Common myeloid progenitor, CD34-positive (primary cell): ENCODE measurements around the gene DYNC1LI1.

Experiments
- CTCF ChIA-PET: fragments of 350-600 bp; sonication (Branson Sonifier 250); formaldehyde crosslinking; loops from one replicate; lab custom pipeline; 2021; ENCODE audit warnings: antibody characterized with exemption; lab: Charles Lee
- POLR2A ChIA-PET: fragments of 350-600 bp; sonication (Branson Sonifier 250); formaldehyde crosslinking; loops from one replicate; lab custom pipeline; 2021; ENCODE audit warnings: antibody characterized with exemption; lab: Charles Lee
- DNase-seq, 3 donors: peaks; one replicate each; pipeline versions ENCODE4 v3.0.0 to v3.0.0-alpha.2; 2013
- H3K27ac ChIP-seq, 2 experiments: 1 replicate in 1 of 2; 2 replicates in 1 of 2; pipeline ENCODE4 v1.7.0; 2013; ENCODE audit warnings: inconsistent platforms in 2 of 2, low read length in 2 of 2, mild to moderate bottlenecking in 2 of 2, low read depth in 1 of 2, moderate library complexity in 1 of 2; ENCODE audit not compliant: severe bottlenecking in 2 of 2, insufficient read depth in 1 of 2, poor library complexity in 1 of 2
- H3K27me3 ChIP-seq, 5 experiments: replicated peaks in 2 of 5; 1 replicate in 3 of 5; 2 replicates in 2 of 5; pipeline versions ENCODE4 v1.6.1 to v1.7.0; 2013; ENCODE audit warnings: low read length in 4 of 5, mild to moderate bottlenecking in 2 of 5, moderate library complexity in 2 of 5, inconsistent platforms in 1 of 5; ENCODE audit not compliant: insufficient read depth in 5 of 5, control insufficient read depth in 4 of 5
- H3K36me3 ChIP-seq, 4 experiments: 1 replicate in 2 of 4; 2 replicates in 2 of 4; pipeline versions ENCODE4 v1.6.1 to v1.7.0; 2013; ENCODE audit warnings: low read length in 3 of 4, control low read depth in 1 of 4, mild to moderate bottlenecking in 1 of 4; ENCODE audit not compliant: control insufficient read depth in 4 of 4, insufficient read depth in 4 of 4
- H3K4me1 ChIP-seq, 4 experiments: 1 replicate in 3 of 4; 2 replicates in 1 of 4; pipeline versions ENCODE4 v1.6.1 to v1.7.1; 2013; ENCODE audit warnings: low read length in 3 of 4, mild to moderate bottlenecking in 3 of 4, control low read depth in 1 of 4, inconsistent platforms in 1 of 4, moderate library complexity in 1 of 4; ENCODE audit not compliant: control insufficient read depth in 4 of 4, insufficient read depth in 4 of 4; ENCODE audit errors: control extremely low read depth in 1 of 4
- H3K4me3 ChIP-seq, 7 experiments: 1 replicate in 4 of 7; 2 replicates in 3 of 7; pipeline versions ENCODE4 v1.5.1 to v1.7.0; 2013; ENCODE audit warnings: mild to moderate bottlenecking in 7 of 7, low read length in 6 of 7, moderate library complexity in 6 of 7, inconsistent platforms in 2 of 7, low read depth in 2 of 7, control low read depth in 1 of 7; ENCODE audit not compliant: insufficient read depth in 4 of 7, control insufficient read depth in 1 of 7; ENCODE audit errors: extremely low read depth in 1 of 7
- H3K9me3 ChIP-seq, 5 experiments: 1 replicate in 4 of 5; 2 replicates in 1 of 5; pipeline versions ENCODE4 v1.6.1 to v1.7.1; 2013; ENCODE audit warnings: low read length in 4 of 5, mild to moderate bottlenecking in 2 of 5, inconsistent platforms in 1 of 5, low read depth in 1 of 5, moderate library complexity in 1 of 5; ENCODE audit not compliant: control insufficient read depth in 4 of 5, insufficient read depth in 2 of 5; ENCODE audit errors: control extremely low read depth in 1 of 5
- WGBS: methylation state at CpG from one replicate; pipeline ENCODE4 v1.1.5; 2013; ENCODE audit not compliant: insufficient coverage; 5-methylcytosine and 5-hydroxymethylcytosine counted together

Gene DYNC1LI1

GRCh38 chr3:32596282-32596908 is 25.7 kb upstream of the DYNC1LI1 start:
- H3K36me3 ChIP-seq: no peaks in the 10 kb centered on the region

GRCh38 chr3:32595323-32595722 is 24.7 kb upstream of the DYNC1LI1 start:
- no peaks in the 10 kb centered on the region for H3K9me3 ChIP-seq
- ChIA-PET POLR2A (no interaction called here), CTCF (no interaction called here)
- no peak overlapping the region for H3K27ac ChIP-seq
- WGBS: 100% methylated on average over 2 of the region's 2 CpGs
- H3K4me3 ChIP-seq: no peak overlapping the region
- H3K27me3 ChIP-seq: no peaks in the 10 kb centered on the region
- H3K4me1 ChIP-seq: peaks cover 0 to 2% (median 0%) of the 10 kb centered on the region in 4 experiments
- no peak for DNase-seq
- no peaks in the 10 kb centered on the region for H3K36me3 ChIP-seq

More at GRCh38 chr3:32596282-32596908, 25.7 kb upstream of the DYNC1LI1 start:
- Histone ChIP-seq H3K9me3 (no peaks in the 10 kb centered on the region), H3K4me1 (peaks cover 0 to 2% (median 0%) of the 10 kb centered on the region in 4 experiments), H3K27ac (no peak overlapping the region), H3K4me3 (no peak overlapping the region), H3K27me3 (no peaks in the 10 kb centered on the region)
- ChIA-PET CTCF (interaction anchor here (0.7 to 1.3 kb wide), 2 partner anchors 29 to 299 kb away, joined by 3 to 4 read pairs; no protein-coding TSS in a partner anchor), POLR2A (no interaction called here)
- 100% methylated on average over 3 of the region's 4 CpGs for WGBS
- DNase-seq: peak in 1 of 3 donors; percentile 41

GRCh38 chr3:32593903-32594525 is 23.4 kb upstream of the DYNC1LI1 start:
- Histone ChIP-seq H3K4me1 (peaks cover 0 to 2% (median 0%) of the 10 kb centered on the region in 4 experiments), H3K4me3 (no peak overlapping the region), H3K36me3 (no peaks in the 10 kb centered on the region), H3K27ac (no peak overlapping the region), H3K27me3 (no peaks in the 10 kb centered on the region), H3K9me3 (no peaks in the 10 kb centered on the region)
- 100% methylated on average over 1 of the region's 4 CpGs for WGBS
- POLR2A ChIA-PET: no interaction called here
- DNase-seq: no peak
- CTCF ChIA-PET: interaction anchor here (0.6 to 1.1 kb wide), 2 partner anchors 84 to 85 kb away, joined by 3 read pairs; no protein-coding TSS in a partner anchor

GRCh38 chr3:32592696-32593353 is 22.2 kb upstream of the DYNC1LI1 start:
- Histone ChIP-seq H3K36me3 (no peaks in the 10 kb centered on the region), H3K27ac (no peak overlapping the region), H3K4me3 (no peak overlapping the region), H3K27me3 (no peaks in the 10 kb centered on the region), H3K9me3 (no peaks in the 10 kb centered on the region), H3K4me1 (peaks cover 0 to under 1% (median 0%) of the 10 kb centered on the region in 4 experiments)
- POLR2A ChIA-PET: no interaction called here
- WGBS: 94% methylated on average over 26 of the region's 28 CpGs
- DNase-seq: no peak
- CTCF ChIA-PET: no interaction called here

GRCh38 chr3:32592011-32592410 is 21.4 kb upstream of the DYNC1LI1 start:
- Histone ChIP-seq H3K36me3 (no peaks in the 10 kb centered on the region), H3K9me3 (no peaks in the 10 kb centered on the region), H3K27ac (no peak overlapping the region), H3K4me1 (no peaks in the 10 kb centered on the region), H3K4me3 (no peak overlapping the region), H3K27me3 (no peaks in the 10 kb centered on the region)
- WGBS: 100% methylated on average over 1 of the region's 2 CpGs
- no peak for DNase-seq
- CTCF ChIA-PET: interaction anchor here (0.7 kb wide), 1 partner anchor 71 kb away, joined by 3 read pairs; no protein-coding TSS in a partner anchor
- POLR2A ChIA-PET: no interaction called here

GRCh38 chr3:32591186-32591585 is 20.5 kb upstream of the DYNC1LI1 start:
- no peak overlapping the region for H3K4me3 ChIP-seq
- POLR2A ChIA-PET: no interaction called here
- H3K36me3 ChIP-seq: no peaks in the 10 kb centered on the region
- H3K4me1 ChIP-seq: no peaks in the 10 kb centered on the region
- CTCF ChIA-PET: interaction anchor here (0.7 kb wide), 1 partner anchor 71 kb away, joined by 3 read pairs; no protein-coding TSS in a partner anchor
- 96% methylated on average over 4 of the region's 4 CpGs for WGBS
- H3K27me3 ChIP-seq: no peaks in the 10 kb centered on the region
- no peak for DNase-seq
- no peaks in the 10 kb centered on the region for H3K9me3 ChIP-seq
- no peak overlapping the region for H3K27ac ChIP-seq

GRCh38 chr3:32586356-32586755 is 15.7 kb upstream of the DYNC1LI1 start:
- 100% methylated on average over 3 of the region's 3 CpGs for WGBS
- H3K9me3 ChIP-seq: no peaks in the 10 kb centered on the region
- no peaks in the 10 kb centered on the region for H3K4me1 ChIP-seq
- H3K27me3 ChIP-seq: no peaks in the 10 kb centered on the region
- H3K36me3 ChIP-seq: no peaks in the 10 kb centered on the region
- no peak overlapping the region for H3K27ac ChIP-seq
- CTCF ChIA-PET: interaction anchor here (2.0 to 2.1 kb wide), 2 partner anchors 9 to 16 kb away, joined by 4 to 5 read pairs; no protein-coding TSS in a partner anchor
- H3K4me3 ChIP-seq: no peak overlapping the region
- POLR2A ChIA-PET: no interaction called here
- no peak for DNase-seq
